ENCODE measurements around the gene ELP4. TPM values are rescaled to one million over a fixed set of nuclear protein-coding genes. Genes with fewer than 3 reads are reported as not detected.

The ELP4 gene
- total and polyA plus RNA-seq, 2 experiments from 2014 or later: 16.6 to 28.7 TPM

GRCh38 chr11:31814176-31814868 lies 304.8 kb downstream of the ELP4 start:
- Histone ChIP-seq H3K4me1 (ENCODE audit: low read depth) (peaks cover 12% of the 10 kb centered on the region), H3K27ac (no peak overlapping the region), H3K4me3 (no peak overlapping the region), H3K9me3 (ENCODE audit: low read depth) (no peaks in the 10 kb centered on the region), H3K27me3 (peaks cover 100% of the 10 kb centered on the region), H3K36me3 (no peaks in the 10 kb centered on the region)
- TF ChIP-seq CTCF (IDR thresholded peaks at IDR 0.05; ENCODE audit: low read depth, low read length): no peak
- no peak for DNase-seq (ENCODE audit: low read depth in 1 of 2, low spot score in 1 of 2)

- Histone ChIP-seq H3K36me3 (no peaks in the 10 kb centered on the region), H3K27ac (no peak overlapping the region), H3K4me1 (ENCODE audit: low read depth) (peaks cover 10% of the 10 kb centered on the region), H3K4me3 (no peak overlapping the region), H3K9me3 (ENCODE audit: low read depth) (no peaks in the 10 kb centered on the region), H3K27me3 (peaks cover 100% of the 10 kb centered on the region)
- DNase-seq (ENCODE audit: low read depth in 1 of 2, low spot score in 1 of 2): no peak
- no peak for TF ChIP-seq CTCF (IDR thresholded peaks at IDR 0.05; ENCODE audit: low read depth, low read length)
Measured at GRCh38 chr11:31815711-31816467, 306.3 kb downstream of the ELP4 start.

- no peak overlapping the region for H3K27ac ChIP-seq
- TF ChIP-seq CTCF (IDR thresholded peaks at IDR 0.05; ENCODE audit: low read depth, low read length): no peak
- no peak for DNase-seq (ENCODE audit: low read depth in 1 of 2, low spot score in 1 of 2)
- H3K4me1 ChIP-seq (ENCODE audit: low read depth): peaks cover 7% of the 10 kb centered on the region
- no peaks in the 10 kb centered on the region for H3K9me3 ChIP-seq (ENCODE audit: low read depth)
- no peak overlapping the region for H3K4me3 ChIP-seq
- no peaks in the 10 kb centered on the region for H3K36me3 ChIP-seq
- H3K27me3 ChIP-seq: peaks cover 100% of the 10 kb centered on the region
Measured at GRCh38 chr11:31816468-31817053, 307.0 kb downstream of the ELP4 start.

GRCh38 chr11:31817054-31817620 lies 307.6 kb downstream of the ELP4 start:
- H3K4me3 ChIP-seq: no peak overlapping the region
- no peak for TF ChIP-seq CTCF (IDR thresholded peaks at IDR 0.05; ENCODE audit: low read depth, low read length)
- H3K9me3 ChIP-seq (ENCODE audit: low read depth): no peaks in the 10 kb centered on the region
- peaks cover 5% of the 10 kb centered on the region for H3K4me1 ChIP-seq (ENCODE audit: low read depth)
- no peak overlapping the region for H3K27ac ChIP-seq
- no peak for DNase-seq (ENCODE audit: low read depth in 1 of 2, low spot score in 1 of 2)
- H3K27me3 ChIP-seq: peaks cover 100% of the 10 kb centered on the region
- no peaks in the 10 kb centered on the region for H3K36me3 ChIP-seq

GRCh38 chr11:31817621-31818424 lies 308.3 kb downstream of the ELP4 start:
- peaks cover 2% of the 10 kb centered on the region for H3K4me1 ChIP-seq (ENCODE audit: low read depth)
- H3K4me3 ChIP-seq: no peak overlapping the region
- H3K36me3 ChIP-seq: no peaks in the 10 kb centered on the region
- H3K27ac ChIP-seq: no peak overlapping the region
- H3K9me3 ChIP-seq (ENCODE audit: low read depth): no peaks in the 10 kb centered on the region
- no peak for DNase-seq (ENCODE audit: low read depth in 1 of 2, low spot score in 1 of 2)
- H3K27me3 ChIP-seq: peaks cover 100% of the 10 kb centered on the region
- TF ChIP-seq CTCF (IDR thresholded peaks at IDR 0.05; ENCODE audit: low read depth, low read length): no peak

Data from cardiac muscle cell (in vitro differentiated cells and primary cell).